Erythroblast (primary cell): Measurements from ENCODE around the gene APBB2.
A peak's percentile ranks its signal among the peaks of the same experiment; 100 is the strongest.

Source experiments
- DNase-seq, 2 experiments: peaks; one replicate each; lab custom pipeline; 2025; lab: John Stamatoyannopoulos, UW
- GATA1 ChIP-seq: IDR thresholded peaks from 2 replicates; pipeline ENCODE4 v1.6.1; 2011; ENCODE audit warnings: low read depth, mild to moderate bottlenecking, control low read depth, low read length, moderate library complexity
- POLR2A ChIP-seq: IDR thresholded peaks from 2 replicates; pipeline ENCODE4 v1.6.1; 2011; ENCODE audit warnings: mild to moderate bottlenecking, low read length

APBB2 gene

DNA sequence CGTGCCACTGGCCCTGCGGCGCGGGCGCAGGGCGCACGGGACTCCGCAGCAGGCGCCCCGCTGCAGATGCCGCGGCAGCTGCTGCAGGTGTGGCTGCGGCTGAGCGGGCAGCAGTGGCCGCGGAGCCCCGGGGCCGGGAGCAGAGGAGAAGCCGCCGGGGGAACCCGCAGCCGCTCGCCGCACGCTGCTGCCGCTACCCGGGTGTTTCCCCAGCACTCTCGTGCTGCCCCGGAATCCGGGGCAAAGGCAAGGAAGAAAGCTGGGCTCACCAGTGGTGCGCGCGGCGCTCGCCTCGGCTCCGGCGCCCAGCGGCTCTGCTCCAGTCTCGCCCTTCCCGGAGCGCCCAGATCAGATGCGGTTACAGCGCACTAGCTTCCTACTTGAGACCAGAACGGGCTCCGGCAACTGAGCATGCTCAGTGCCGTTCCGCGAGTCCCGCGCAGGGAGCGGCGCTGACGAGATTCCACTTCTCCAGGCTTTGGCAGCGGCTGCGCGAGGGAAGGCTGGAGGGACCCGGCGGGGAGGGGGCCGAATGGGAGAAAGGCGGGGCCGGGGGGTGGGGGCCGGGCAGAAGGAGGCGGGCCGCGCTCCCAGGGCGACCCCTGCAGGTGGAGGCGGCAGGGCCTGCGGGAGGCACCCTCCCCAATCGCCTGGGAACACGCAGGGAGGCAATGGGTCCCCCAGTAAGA, at the start of gene APBB2:
TSS of gene APBB2 (minus strand) at position 407 of the 689 bp plus-strand sequence. CDS start 181,288 bp downstream, outside the sequence.
- peak; percentile 55 to 62 for DNase-seq
- TF ChIP-seq POLR2A (no peak), GATA1 (no peak)

DNA sequence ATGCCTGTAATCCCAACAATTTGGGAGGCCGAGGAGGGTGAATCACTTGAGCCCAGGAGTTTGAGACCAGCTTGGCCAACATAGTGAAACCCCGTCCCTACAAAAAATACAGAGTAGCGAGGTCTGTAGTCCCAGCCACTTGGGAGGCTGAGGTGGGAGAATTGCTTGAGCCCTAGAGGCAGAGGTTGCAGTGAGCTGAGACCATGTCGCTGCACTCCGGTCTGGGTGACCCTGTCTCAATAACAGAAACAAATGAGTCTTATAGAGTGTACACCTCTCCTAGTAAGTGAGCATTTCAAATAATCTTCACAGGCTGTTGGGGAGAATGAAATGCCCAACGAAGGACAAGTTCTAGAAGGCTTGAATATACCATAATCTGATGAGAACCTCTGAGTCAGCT, 47.9 kb upstream of the APBB2 start:
- no peak for DNase-seq
- TF ChIP-seq GATA1 (no peak), POLR2A (no peak)

DNA sequence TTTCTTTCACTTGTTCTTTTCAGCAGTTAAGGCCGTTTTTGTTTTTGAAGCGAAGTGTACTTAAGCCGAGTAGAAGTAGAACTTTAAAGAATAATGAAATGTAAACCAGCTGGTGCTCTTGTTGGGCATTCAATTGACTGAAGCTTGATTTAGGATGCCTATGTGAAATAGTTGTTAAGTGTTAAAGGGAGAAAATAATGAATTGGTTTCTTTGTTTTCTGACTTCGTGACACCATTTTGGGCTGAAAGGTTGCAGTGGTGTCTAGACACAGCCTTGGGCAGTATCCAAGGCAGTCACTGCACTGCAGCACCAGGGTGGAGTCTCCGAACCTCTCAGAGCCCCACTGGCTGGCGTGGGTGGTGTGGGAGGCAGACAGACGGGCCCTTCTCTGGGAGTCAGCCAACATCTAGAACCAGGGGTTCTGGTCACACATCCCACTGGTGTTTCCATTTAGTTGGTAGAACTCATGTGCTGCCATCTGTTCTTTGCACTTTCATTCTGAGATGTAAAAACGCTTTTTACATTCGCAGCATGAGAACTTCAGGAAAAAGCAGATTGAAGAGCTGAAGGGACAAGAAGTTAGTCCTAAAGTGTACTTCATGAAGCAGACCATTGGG, 45.9 kb upstream of the APBB2 start:
- TF ChIP-seq GATA1 = no peak
- TF ChIP-seq POLR2A = no peak
- no peak for DNase-seq

DNA sequence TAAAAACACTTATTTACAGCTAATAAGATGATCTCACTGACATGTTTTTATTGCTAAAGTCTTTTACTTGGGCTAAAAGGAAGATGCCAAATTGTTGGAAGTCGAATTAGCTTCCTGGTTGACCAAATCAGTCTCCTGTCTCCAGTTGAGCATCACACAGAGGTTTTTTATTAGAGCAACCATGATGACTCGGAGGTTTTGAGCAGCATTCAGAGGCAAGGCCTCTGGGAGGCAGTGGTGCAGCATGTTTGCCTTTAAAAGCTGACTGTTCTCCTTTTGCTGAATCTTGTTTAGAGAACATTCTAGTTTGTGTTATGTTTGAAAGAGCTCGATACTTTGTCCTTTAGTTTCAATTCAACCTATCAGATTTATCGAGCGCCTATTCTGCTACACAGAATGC, 44.4 kb upstream of the APBB2 start:
- no peak for TF ChIP-seq POLR2A
- no peak for TF ChIP-seq GATA1
- DNase-seq = peak; percentile 7 to 32

DNA sequence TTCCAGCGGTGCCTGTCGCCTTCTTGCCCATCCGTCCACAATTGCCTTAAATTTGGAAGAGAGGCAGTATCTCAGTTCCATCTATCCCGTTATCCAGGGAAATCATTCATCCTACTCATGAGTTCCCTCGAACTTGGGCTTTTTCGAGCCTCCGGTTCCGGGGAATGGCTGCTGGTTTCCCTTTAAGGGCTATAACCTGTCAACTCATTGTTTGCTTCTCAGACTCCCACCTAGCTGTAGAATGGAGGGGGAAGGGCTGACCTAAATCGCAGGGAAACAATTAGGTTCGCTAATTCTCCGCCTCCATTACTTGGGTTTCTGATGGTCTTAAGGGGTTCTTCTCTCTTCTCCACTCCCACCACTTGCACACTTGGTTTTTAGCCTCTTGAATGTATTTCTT, 43.6 kb upstream of the APBB2 start:
- DNase-seq = no peak
- no peak for TF ChIP-seq GATA1
- TF ChIP-seq POLR2A = no peak

DNA sequence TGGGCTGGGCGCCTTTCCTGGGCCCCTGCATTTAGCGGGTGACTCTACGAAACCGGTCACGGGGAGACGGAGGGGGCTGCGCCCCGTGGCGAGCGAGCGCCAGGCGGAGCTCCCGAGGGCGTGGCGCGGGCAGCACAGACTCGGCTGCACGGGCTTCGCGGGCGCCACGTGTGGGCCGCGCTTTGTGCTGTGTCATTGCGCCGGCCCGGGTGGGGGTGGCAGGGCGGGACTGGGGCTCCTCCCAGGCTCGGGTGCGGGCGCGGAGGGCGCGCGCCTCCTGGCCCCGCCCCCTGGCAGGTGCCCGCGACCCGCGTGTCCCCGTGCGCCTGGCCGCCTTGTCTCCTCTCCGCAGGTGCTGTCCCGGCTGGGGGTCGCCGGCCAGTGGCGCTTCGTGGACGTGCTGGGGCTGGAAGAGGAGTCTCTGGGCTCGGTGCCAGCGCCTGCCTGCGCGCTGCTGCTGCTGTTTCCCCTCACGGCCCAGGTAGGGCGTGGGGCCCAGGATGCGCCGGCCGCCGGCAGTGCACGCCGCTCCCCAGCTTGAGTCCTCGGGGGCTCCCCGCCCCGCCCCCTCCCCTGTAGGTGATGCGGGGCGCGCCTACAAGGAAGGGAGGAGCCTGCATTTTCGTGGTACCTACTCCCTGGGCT, 43.0 kb upstream of the APBB2 start:
- TF ChIP-seq GATA1 = no peak
- no peak for TF ChIP-seq POLR2A
- peak; percentile 55 to 59 for DNase-seq

DNA sequence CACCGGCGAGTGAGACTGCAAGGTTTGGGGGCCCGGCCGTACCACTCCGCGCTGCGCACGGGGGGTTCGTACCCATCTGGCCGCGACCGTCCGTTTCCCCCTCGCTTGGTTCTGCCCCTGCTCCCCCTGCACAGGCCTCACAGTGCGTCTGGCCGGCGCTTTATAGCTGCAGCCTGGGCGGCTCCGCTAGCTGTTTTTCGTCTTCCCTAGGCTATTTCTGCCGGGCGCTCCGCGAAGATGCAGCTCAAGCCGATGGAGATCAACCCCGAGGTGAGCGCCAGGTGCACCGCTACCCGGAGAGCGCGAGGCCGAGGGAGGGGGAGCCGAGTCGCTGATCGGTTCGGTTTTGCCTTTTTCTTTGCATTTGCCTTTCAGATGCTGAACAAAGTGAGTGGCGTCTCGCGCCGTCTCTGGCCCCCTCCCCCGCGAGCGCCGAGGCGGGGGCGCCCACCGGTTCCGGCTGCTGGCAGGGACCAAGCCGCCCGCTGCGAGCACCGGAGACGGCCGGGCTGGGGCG, 42.5 kb upstream of the APBB2 start, which contains the start of gene UCHL1:
TSS of gene UCHL1 (plus strand) at position 189 of the 517 bp plus-strand sequence. CDS start at position 238, 49 bp downstream.
- DNase-seq = peak; percentile 7 to 12
- TF ChIP-seq GATA1 = no peak
- TF ChIP-seq POLR2A = no peak

DNA sequence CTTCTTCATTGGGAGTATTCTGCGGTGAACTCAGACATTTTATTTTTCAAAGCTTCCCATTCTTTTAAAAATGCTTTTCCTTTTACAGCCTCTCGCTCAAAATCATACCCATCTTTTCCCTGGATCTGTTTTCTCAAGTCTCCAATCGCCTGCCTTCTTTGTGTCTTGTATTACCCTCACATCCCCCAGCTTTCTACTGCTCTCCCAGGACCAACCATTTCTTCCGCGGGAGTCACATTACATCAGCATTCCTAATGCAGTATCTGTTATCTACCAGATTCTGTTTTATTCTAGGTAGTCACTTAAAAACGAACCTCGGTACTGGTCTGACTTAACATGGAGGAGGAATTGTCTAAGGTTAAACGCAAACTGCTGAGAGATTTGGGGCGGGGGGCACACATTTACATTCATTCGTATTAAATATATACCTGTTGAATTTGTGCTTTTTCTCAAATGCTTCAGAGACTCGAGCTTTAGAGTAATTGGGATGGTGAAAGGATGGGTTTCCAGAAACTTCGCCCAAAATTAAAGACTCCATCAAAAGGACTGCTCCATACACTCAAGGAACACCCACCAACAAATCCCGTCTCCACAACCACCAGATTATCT, 41.9 kb upstream of the APBB2 start:
- TF ChIP-seq POLR2A = no peak
- TF ChIP-seq GATA1 = no peak
- DNase-seq = peak in 1 of 2 experiments; percentile 7

DNA sequence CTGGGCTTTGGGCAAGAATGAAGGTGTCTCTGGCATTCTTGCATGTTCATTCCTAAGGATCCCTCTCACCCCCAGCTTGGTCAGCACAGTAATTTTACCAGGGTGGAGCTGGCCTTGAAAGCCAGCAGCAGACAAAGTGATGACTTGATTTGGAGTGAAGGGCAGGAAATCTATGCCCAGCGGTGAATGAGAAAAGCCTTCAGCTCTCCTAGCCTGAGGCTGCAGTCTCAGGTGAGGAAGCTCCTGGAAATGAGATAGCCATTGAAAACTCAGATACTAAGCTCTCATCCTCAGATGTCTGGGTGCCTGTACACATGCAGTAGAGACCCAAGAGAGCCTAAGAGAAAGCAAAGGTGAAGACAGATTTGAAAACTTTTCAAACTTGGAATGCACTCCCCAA, 31.6 kb upstream of the APBB2 start:
- TF ChIP-seq GATA1 (no peak), POLR2A (no peak)
- DNase-seq = no peak

DNA sequence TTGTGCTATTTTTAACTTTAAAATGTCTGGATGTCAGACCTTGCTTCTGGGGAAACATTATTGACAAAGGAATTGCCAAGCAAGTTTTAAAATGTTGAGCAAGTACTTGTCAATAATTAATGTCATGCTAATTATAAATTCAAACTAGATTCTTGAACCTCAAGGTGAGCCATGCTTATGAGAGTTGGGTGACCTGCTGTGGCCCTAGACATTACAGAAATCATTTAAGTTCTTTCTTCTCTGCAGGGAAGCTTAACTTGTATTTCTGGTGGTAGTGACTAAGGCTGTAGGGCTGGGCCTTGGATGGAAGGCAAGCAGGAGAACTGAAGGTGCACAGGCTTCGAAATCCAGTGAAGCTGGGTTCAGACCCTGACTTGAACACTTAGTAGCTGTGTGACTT, 27.6 kb upstream of the APBB2 start:
- DNase-seq = no peak
- TF ChIP-seq POLR2A (no peak), GATA1 (no peak)

DNA sequence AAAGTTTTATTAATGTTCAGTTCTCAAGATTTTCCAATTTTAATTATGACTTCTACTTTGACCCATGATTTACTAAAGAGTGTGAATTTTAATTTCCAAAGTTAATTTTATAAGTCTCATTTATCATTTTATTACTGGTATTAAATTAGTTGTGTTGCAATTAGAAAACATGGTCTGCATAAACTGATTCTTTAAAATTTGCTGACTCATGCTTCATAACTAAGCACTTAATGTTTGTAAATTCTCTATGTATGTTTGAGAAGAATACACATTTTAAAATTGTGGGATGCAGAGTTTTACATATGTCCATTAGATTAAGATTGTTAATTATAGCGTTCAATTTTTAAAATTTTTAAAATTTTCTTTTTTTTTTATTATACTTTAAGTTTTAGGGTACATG, 22.2 kb upstream of the APBB2 start:
- DNase-seq = no peak

DNA sequence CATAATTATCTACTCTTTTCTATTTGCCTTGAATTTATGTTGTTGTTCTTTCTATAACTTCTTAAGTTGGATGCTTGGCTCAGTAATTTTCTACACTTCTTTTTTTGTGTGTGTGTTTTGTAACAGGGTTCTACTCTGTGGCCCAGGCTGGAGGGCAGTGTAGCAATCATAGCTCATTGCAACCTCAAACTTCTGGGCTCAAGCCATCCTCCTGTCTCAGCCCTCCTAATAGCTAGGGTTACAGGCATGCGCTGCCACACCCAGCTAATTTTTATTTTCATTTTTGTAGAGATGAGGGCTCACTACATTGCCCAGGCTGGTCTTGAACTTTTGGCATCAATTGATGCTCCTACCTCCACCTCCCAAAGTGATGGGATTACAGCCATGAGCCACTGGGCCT, 21.7 kb upstream of the APBB2 start:
- TF ChIP-seq GATA1 (no peak), POLR2A (no peak)
- DNase-seq = no peak

More for the DNA sequence above, 22.2 kb upstream of the APBB2 start:
- TF ChIP-seq POLR2A = no peak
- no peak for TF ChIP-seq GATA1

DNA sequence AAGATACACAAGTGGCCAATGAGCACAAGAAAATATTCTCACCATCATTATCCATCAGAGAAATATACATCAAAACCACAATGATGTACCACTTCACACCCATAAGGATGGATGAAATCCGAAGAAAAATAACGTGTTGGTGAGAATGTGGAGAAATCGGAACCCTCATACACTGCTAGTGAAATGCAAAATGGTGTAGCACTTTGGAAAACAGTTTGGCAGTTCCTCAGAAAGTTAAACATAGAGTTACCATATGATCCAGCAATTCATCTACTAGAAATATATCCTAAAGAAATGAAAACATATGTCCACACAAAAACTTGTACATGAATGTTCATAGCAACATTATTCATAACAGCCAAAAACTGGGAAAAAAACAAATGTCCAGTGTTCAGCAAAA, 18.5 kb upstream of the APBB2 start:
- no peak for DNase-seq
- TF ChIP-seq GATA1 (no peak), POLR2A (no peak)
